ENCODE results near the gene GID8.

Gene GID8

GRCh38 chr20:62898093-62898964 is 39.6 kb upstream of the GID8 start:
- Histone ChIP-seq H3F3A (ENCODE audit: insufficient read depth) (peaks cover 16% of the 10 kb centered on the region), H2AFZ (ENCODE audit: low read depth, low read length, severe bottlenecking) (no peak overlapping the region), H3K27me3 (ENCODE audit: low read length) (no peaks in the 10 kb centered on the region), H3K79me2 (ENCODE audit: insufficient read depth, low read length) (no peaks in the 10 kb centered on the region; the same call in 1 of the 2 replicates), H3K27ac (ENCODE audit: low read depth, low read length) (no peak overlapping the region), H3K4me2 (ENCODE audit: low read depth, low read length, poor library complexity, severe bottlenecking) (no peak overlapping the region), H3K9ac (ENCODE audit: low read length) (no peak overlapping the region), H3K9me2 (replicated peaks; ENCODE audit: insufficient read depth, low read length) (no peaks in the 10 kb centered on the region), H3K36me3 (ENCODE audit: low read length) (peaks cover 5% of the 10 kb centered on the region), H3K4me3 (ENCODE audit: insufficient read depth, low read length, poor library complexity, severe bottlenecking) (no peak overlapping the region), H4K20me1 (ENCODE audit: low read depth, low read length) (no peaks in the 10 kb centered on the region), H3K9me3 (ENCODE audit: insufficient read depth, low read length) (no peaks in the 10 kb centered on the region)
- TF ChIP-seq EZH2phosphoT487 (conservative IDR thresholded peaks at IDR 0.05; ENCODE audit: low read length) (no peak), CTCF (IDR thresholded peaks at IDR 0.05; ENCODE audit: insufficient read depth, low read length, poor library complexity, severe bottlenecking) (no peak)

- Histone ChIP-seq H3K27me3 (ENCODE audit: low read length) (no peaks in the 10 kb centered on the region), H3K4me2 (ENCODE audit: low read depth, low read length, poor library complexity, severe bottlenecking) (no peak overlapping the region), H3K4me3 (ENCODE audit: insufficient read depth, low read length, poor library complexity, severe bottlenecking) (no peak overlapping the region), H3K27ac (ENCODE audit: low read depth, low read length) (no peak overlapping the region), H3F3A (ENCODE audit: insufficient read depth) (peaks cover 16% of the 10 kb centered on the region), H3K36me3 (ENCODE audit: low read length) (peaks cover 8% of the 10 kb centered on the region), H3K9me2 (replicated peaks; ENCODE audit: insufficient read depth, low read length) (no peaks in the 10 kb centered on the region), H2AFZ (ENCODE audit: low read depth, low read length, severe bottlenecking) (no peak overlapping the region), H3K9me3 (ENCODE audit: insufficient read depth, low read length) (no peaks in the 10 kb centered on the region), H4K20me1 (ENCODE audit: low read depth, low read length) (no peaks in the 10 kb centered on the region), H3K79me2 (ENCODE audit: insufficient read depth, low read length) (no peaks in the 10 kb centered on the region; the same call in 1 of the 2 replicates), H3K9ac (ENCODE audit: low read length) (no peak overlapping the region)
- no peak for TF ChIP-seq CTCF (IDR thresholded peaks at IDR 0.05; ENCODE audit: insufficient read depth, low read length, poor library complexity, severe bottlenecking)
- no peak for TF ChIP-seq EZH2phosphoT487 (conservative IDR thresholded peaks at IDR 0.05; ENCODE audit: low read length)
Measured at GRCh38 chr20:62898970-62899632, 38.8 kb upstream of the GID8 start.

- TF ChIP-seq CTCF (IDR thresholded peaks at IDR 0.05; ENCODE audit: insufficient read depth, low read length, poor library complexity, severe bottlenecking) (no peak), EZH2phosphoT487 (conservative IDR thresholded peaks at IDR 0.05; ENCODE audit: low read length) (no peak)
- H3K4me2 ChIP-seq (ENCODE audit: low read depth, low read length, poor library complexity, severe bottlenecking) = no peak overlapping the region
- no peaks in the 10 kb centered on the region for H4K20me1 ChIP-seq (ENCODE audit: low read depth, low read length)
- peaks cover 4% of the 10 kb centered on the region for H3K36me3 ChIP-seq (ENCODE audit: low read length)
- no peak overlapping the region for H2AFZ ChIP-seq (ENCODE audit: low read depth, low read length, severe bottlenecking)
- H3K9ac ChIP-seq (ENCODE audit: low read length) = no peak overlapping the region
- H3F3A ChIP-seq (ENCODE audit: insufficient read depth) = peaks cover 16% of the 10 kb centered on the region
- no peaks in the 10 kb centered on the region for H3K9me2 ChIP-seq (replicated peaks; ENCODE audit: insufficient read depth, low read length)
- no peaks in the 10 kb centered on the region for H3K27me3 ChIP-seq (ENCODE audit: low read length)
- H3K4me3 ChIP-seq (ENCODE audit: insufficient read depth, low read length, poor library complexity, severe bottlenecking) = no peak overlapping the region
- no peak overlapping the region for H3K27ac ChIP-seq (ENCODE audit: low read depth, low read length)
- H3K9me3 ChIP-seq (ENCODE audit: insufficient read depth, low read length) = no peaks in the 10 kb centered on the region
- no peaks in the 10 kb centered on the region; the same call in 1 of the 2 replicates for H3K79me2 ChIP-seq (ENCODE audit: insufficient read depth, low read length)
Measured at GRCh38 chr20:62899633-62900051, 38.3 kb upstream of the GID8 start.

All from SU-DHL-6 (cell line).